Panc1 (cell line): ENCODE data around the gene C1orf232. TPM values are rescaled to one million over a fixed set of nuclear protein-coding genes. Genes with fewer than 3 reads are reported as not detected.

Source experiments
- ATAC-seq: fragments of 200-7000 bp; cut with Tn5 transposase; 2 replicates; pipeline ENCODE4 v1.9.1; 2020; ENCODE audit warnings: mild to moderate bottlenecking, moderate library complexity
- BruUV-seq: library from RNA; stranded (reverse); fragments of 400-500 nt; replicated peaks from 2 replicates; lab custom pipeline; 2021; lab: Mats Ljungman, UMichigan
- CTCF ChIA-PET: fragments of 300-600 bp; sonication (Branson Sonifier 250); formaldehyde crosslinking; loops from one replicate; lab custom pipeline; 2022; ENCODE audit warnings: antibody characterized with exemption; lab: Charles Lee
- POLR2A ChIA-PET: fragments of 300-600 bp; sonication (Branson Sonifier 250); formaldehyde crosslinking; loops from one replicate; lab custom pipeline; 2022; ENCODE audit warnings: antibody characterized with exemption; lab: Charles Lee
- DNase-seq: peaks from one replicate; pipeline ENCODE4 v3.0.0-alpha.2; 2010; ENCODE audit warnings: low read depth, low spot score
- H3K27ac ChIP-seq: 2 replicates; pipeline ENCODE4 v1.5.1; 2011; ENCODE audit warnings: mild to moderate bottlenecking, low read length, inconsistent platforms
- H3K27me3 ChIP-seq: fragments of 200-500 bp; sonication (Bioruptor generic); 2 replicates; pipeline ENCODE4 v1.6.0; 2014; ENCODE audit warnings: low read length, inconsistent platforms; ENCODE audit not compliant: control insufficient read depth, insufficient read depth
- H3K36me3 ChIP-seq: fragments of 200-500 bp; sonication (Bioruptor generic); 2 replicates; pipeline ENCODE4 v1.5.1; 2014; ENCODE audit warnings: inconsistent platforms, mild to moderate bottlenecking, low read length, moderate library complexity; ENCODE audit not compliant: control insufficient read depth, insufficient read depth
- H3K4me1 ChIP-seq: 2 replicates; pipeline ENCODE4 v1.5.1; 2011; ENCODE audit warnings: inconsistent platforms, mild to moderate bottlenecking, low read length, moderate library complexity; ENCODE audit not compliant: control insufficient read depth, insufficient read depth
- H3K4me3 ChIP-seq, 2 experiments: 2 replicates each; pipeline ENCODE4 v1.5.1; 2011 to 2012; ENCODE audit warnings: low read depth in 2 of 2, low read length in 2 of 2, mild to moderate bottlenecking in 2 of 2, inconsistent platforms in 1 of 2, moderate library complexity in 1 of 2
- H3K9me3 ChIP-seq: fragments of 200-500 bp; sonication (Bioruptor generic); 2 replicates; pipeline ENCODE4 v1.5.1; 2014; ENCODE audit warnings: low read depth, mild to moderate bottlenecking, inconsistent platforms, low read length, moderate library complexity; ENCODE audit not compliant: control insufficient read depth, insufficient read depth
- CTCF ChIP-seq: fragments of 450-650 bp; IDR thresholded peaks from 2 replicates; pipeline ENCODE4 v1.5.1; 2017; ENCODE audit warnings: mild to moderate bottlenecking
- POLR2AphosphoS5 ChIP-seq: IDR thresholded peaks from 2 replicates; pipeline ENCODE4 v1.6.1; 2012; ENCODE audit warnings: mild to moderate bottlenecking, low read depth, low read length, moderate library complexity
- REST ChIP-seq, 2 experiments: IDR thresholded peaks; 2 replicates each; pipeline ENCODE4 v1.6.1; 2011 to 2012; ENCODE audit warnings: low read depth in 2 of 2, control low read depth in 1 of 2, low read length in 1 of 2, mild to moderate bottlenecking in 1 of 2, moderate library complexity in 1 of 2; ENCODE audit not compliant: insufficient read depth in 1 of 2
- SIN3A ChIP-seq: IDR thresholded peaks from 2 replicates; pipeline ENCODE4 v1.6.1; 2012; ENCODE audit warnings: low read depth, mild to moderate bottlenecking, low read length, moderate library complexity, borderline replicate concordance; ENCODE audit not compliant: insufficient read depth
- TCF7L2 ChIP-seq: IDR thresholded peaks from 2 replicates; pipeline ENCODE4 v1.6.1; 2011; ENCODE audit warnings: mild to moderate bottlenecking, low read depth, low read length, inconsistent platforms
- in situ Hi-C: cut with HindIII; loops from 2 replicates; pipeline ENCODE4 v1.10.0; 2016; ENCODE audit warnings: low sequenced_read_pairs, low pct_unique_long_range_greater_than_20kb
- intact Hi-C: fragments of 100-400 bp; cut with micrococcal nuclease; formaldehyde crosslinking; loops from one replicate; pipeline ENCODE4 v1.10.0; 2022; ENCODE audit not compliant: unreplicated experiment
- total RNA-seq: library from RNA; stranded (reverse); gene quantifications from one replicate; pipeline ENCODE4 v1.2.1, GENCODE V29; 2021; ENCODE audit not compliant: unreplicated experiment

Gene C1orf232
- total RNA-seq, 1 experiment from 2014 or later: not detected

- POLR2A ChIA-PET: interaction anchor here (1.1 kb wide), 1 partner anchor 144 kb away, joined by 3 read pairs; no protein-coding TSS in a partner anchor
Observed at GRCh38 chr1:26158271-26158907, 10.4 kb downstream of the C1orf232 start.

GRCh38 chr1:26156285-26157038 lies 12.3 kb downstream of the C1orf232 start:
- no peak for ATAC-seq

More at GRCh38 chr1:26158271-26158907, 10.4 kb downstream of the C1orf232 start:
- Histone ChIP-seq H3K36me3 (no peaks in the 10 kb centered on the region), H3K4me1 (peaks cover 6% of the 10 kb centered on the region; the same call in 1 of the 2 replicates), H3K27me3 (no peaks in the 10 kb centered on the region), H3K9me3 (no peaks in the 10 kb centered on the region), H3K27ac (no peak overlapping the region), H3K4me3 (no peak overlapping the region)
- CTCF ChIA-PET: interaction anchor here (1.2 kb wide), 1 partner anchor 13 kb away, joined by 3 read pairs; no protein-coding TSS in a partner anchor
- BruUV-seq: no TSS peak
- no peak for TF ChIP-seq REST (IDR thresholded peaks at IDR 0.05; ENCODE audit: insufficient read depth in 1 of 2, low read depth in 2 of 2, low read length in 1 of 2)
- TF ChIP-seq POLR2AphosphoS5: no peak
- DNase-seq: no peak
- no peak for ATAC-seq
- in situ Hi-C loops (no loop called here), intact Hi-C loops (no loop called here)

GRCh38 chr1:26155370-26156284 lies 13.1 kb downstream of the C1orf232 start:
- Histone ChIP-seq H3K9me3 (no peaks in the 10 kb centered on the region), H3K27me3 (no peaks in the 10 kb centered on the region), H3K4me1 (no peaks in the 10 kb centered on the region; the same call in 1 of the 2 replicates), H3K4me3 (no peak overlapping the region), H3K27ac (no peak overlapping the region), H3K36me3 (no peaks in the 10 kb centered on the region)
- POLR2A ChIA-PET: interaction anchor here (0.6 kb wide), 1 partner anchor 173 kb away, joined by 9 read pairs; no protein-coding TSS in a partner anchor
- TF ChIP-seq POLR2AphosphoS5 (no peak), CTCF (no peak), REST (IDR thresholded peaks at IDR 0.05; ENCODE audit: insufficient read depth in 1 of 2, low read depth in 2 of 2, low read length in 1 of 2) (no peak), SIN3A (no peak), TCF7L2 (no peak)
- CTCF ChIA-PET: interaction anchor here (1.0 kb wide), 1 partner anchor 51 kb away, joined by 4 read pairs; no protein-coding TSS in a partner anchor
- intact Hi-C loops: no loop called here
- in situ Hi-C loops: no loop called here
- no peak for DNase-seq
- no peak for ATAC-seq
- BruUV-seq: no TSS peak

More at GRCh38 chr1:26156285-26157038, 12.3 kb downstream of the C1orf232 start:
- intact Hi-C loops (no loop called here), in situ Hi-C loops (no loop called here)
- no peak overlapping the region for H3K27ac ChIP-seq
- H3K36me3 ChIP-seq: no peaks in the 10 kb centered on the region
- no peaks in the 10 kb centered on the region for H3K9me3 ChIP-seq
- DNase-seq: no peak
- H3K4me3 ChIP-seq: no peak overlapping the region
- CTCF ChIA-PET: interaction anchor here (0.6 to 1.0 kb wide), 2 partner anchors 52 to 727 kb away, joined by 4 read pairs; no protein-coding TSS in a partner anchor
- peaks cover 6% of the 10 kb centered on the region; the same call in 1 of the 2 replicates for H3K4me1 ChIP-seq
- no peaks in the 10 kb centered on the region for H3K27me3 ChIP-seq
- POLR2A ChIA-PET: interaction anchor here (0.6 kb wide), 2 partner anchors 16 to 172 kb away, joined by 4 to 9 read pairs; no protein-coding TSS in a partner anchor
- TF ChIP-seq SIN3A: no peak
- BruUV-seq: no TSS peak
